Measurements from ENCODE around the gene CORIN.

CORIN gene

GRCh38 chr4:47837908-47838294 lies at the start of gene CORIN:
Gene CORIN (minus strand): TSS chr4:47838067. CDS start chr4:47837949, 118 bp downstream.
- DNase-seq = no peak

GRCh38 chr4:47882228-47882627 lies 44.4 kb upstream of the CORIN start:
- no peak for DNase-seq

- no peak for DNase-seq
Measured at GRCh38 chr4:47879458-47879857, 41.6 kb upstream of the CORIN start.

- DNase-seq = no peak
Measured at GRCh38 chr4:47876784-47877546, 39.1 kb upstream of the CORIN start.

GRCh38 chr4:47876310-47876709 lies 38.4 kb upstream of the CORIN start:
- DNase-seq = no peak

GRCh38 chr4:47873877-47874541 lies 36.1 kb upstream of the CORIN start:
- no peak for DNase-seq

GRCh38 chr4:47863486-47863885 lies 25.6 kb upstream of the CORIN start:
- DNase-seq = no peak

- DNase-seq = no peak
Measured at GRCh38 chr4:47862297-47862696, 24.4 kb upstream of the CORIN start.

GRCh38 chr4:47860305-47860704 lies 22.4 kb upstream of the CORIN start:
- no peak for DNase-seq

GRCh38 chr4:47858006-47858405 lies 20.1 kb upstream of the CORIN start:
- DNase-seq = no peak

GRCh38 chr4:47856713-47857112 lies 18.8 kb upstream of the CORIN start:
- no peak for DNase-seq

- DNase-seq = no peak
Measured at GRCh38 chr4:47855350-47855749, 17.5 kb upstream of the CORIN start.

- no peak for DNase-seq
Measured at GRCh38 chr4:47852136-47852535, 14.3 kb upstream of the CORIN start.

- DNase-seq = no peak
Measured at GRCh38 chr4:47849466-47849865, 11.6 kb upstream of the CORIN start.

GRCh38 chr4:47848041-47848440 lies 10.2 kb upstream of the CORIN start:
- DNase-seq = no peak

- no peak for DNase-seq
Measured at GRCh38 chr4:47842985-47843384, 5.1 kb upstream of the CORIN start.

GRCh38 chr4:47840291-47840690 lies 2.4 kb upstream of the CORIN start:
- no peak for DNase-seq

GRCh38 chr4:47839259-47839658 lies 1.4 kb upstream of the CORIN start:
- DNase-seq = peak; percentile 57

GRCh38 chr4:47838445-47838844 lies 578 bp upstream of the CORIN start:
- DNase-seq = no peak

GRCh38 chr4:47837094-47837907 lies 566 bp downstream of the CORIN start:
- no peak for DNase-seq

GRCh38 chr4:47836641-47837093 lies 1.2 kb downstream of the CORIN start:
- peak; percentile 69 for DNase-seq

- no peak for DNase-seq
Measured at GRCh38 chr4:47835494-47835893, 2.4 kb downstream of the CORIN start.

GRCh38 chr4:47831026-47831679 lies 6.7 kb downstream of the CORIN start:
- DNase-seq = no peak
